H1 (cell line): Measurements from ENCODE around the gene SEZ6.

Source experiments
- ATF2 ChIP-seq: IDR thresholded peaks from 2 replicates; pipeline ENCODE4 v1.6.1; 2012; ENCODE audit warnings: low read length, inconsistent platforms
- BRCA1 ChIP-seq: IDR thresholded peaks from 2 replicates; pipeline ENCODE4 v1.6.1; 2012; ENCODE audit warnings: low read depth, low read length, improper control_type of control experiment
- CBX5 ChIP-seq: fragments of 300-800, 300-1000 bp; sonication (generic); IDR thresholded peaks from 2 replicates; pipeline ENCODE4 v1.7.1; 2016; ENCODE audit warnings: antibody characterized with exemption, low read length, low read depth
- CHD1 ChIP-seq: IDR thresholded peaks from 2 replicates; pipeline ENCODE4 v1.6.1; 2012; ENCODE audit warnings: low read depth, low read length, improper control_type of control experiment
- CTCF ChIP-seq, 3 experiments: IDR thresholded peaks; 1 replicate in 2 of 3; 2 replicates in 1 of 3; pipeline versions ENCODE4 v1.5.1 to v1.6.1; 2011; ENCODE audit warnings: low read length in 3 of 3, mild to moderate bottlenecking in 3 of 3, inconsistent platforms in 2 of 3, low read depth in 1 of 3, moderate library complexity in 1 of 3; ENCODE audit not compliant: insufficient read depth in 1 of 3; ENCODE audit errors: control extremely low read depth in 1 of 3
- HDAC2 ChIP-seq, 2 experiments: fragments of 300-600 bp in 1 of 2; sonication (generic) in 1 of 2; IDR thresholded peaks; 2 replicates each; pipeline ENCODE4 v1.6.1; 2011 to 2012; ENCODE audit warnings: low read depth in 2 of 2, low read length in 2 of 2, mild to moderate bottlenecking in 2 of 2, moderate library complexity in 2 of 2, borderline replicate concordance in 1 of 2, inconsistent platforms in 1 of 2
- HDAC6 ChIP-seq: IDR thresholded peaks from one replicate; pipeline ENCODE4 v1.7.1; 2012; ENCODE audit warnings: low read depth, mild to moderate bottlenecking, inconsistent platforms, low read length, moderate library complexity
- JUND ChIP-seq: IDR thresholded peaks from 2 replicates; pipeline ENCODE4 v1.6.1; 2011; ENCODE audit warnings: mild to moderate bottlenecking, improper control_type of control experiment, low read length
- MAX ChIP-seq: IDR thresholded peaks from 2 replicates; pipeline ENCODE4 v1.6.1; 2012; ENCODE audit warnings: inconsistent platforms
- POLR2A ChIP-seq, 2 experiments: IDR thresholded peaks; 1 replicate in 1 of 2; 2 replicates in 1 of 2; pipeline ENCODE4 v1.6.1; 2011; ENCODE audit warnings: low read depth in 2 of 2, low read length in 2 of 2, mild to moderate bottlenecking in 2 of 2; ENCODE audit errors: control extremely low read depth in 1 of 2
- POLR2AphosphoS5 ChIP-seq: IDR thresholded peaks from 2 replicates; pipeline ENCODE4 v1.6.1; 2011; ENCODE audit warnings: low read depth, low read length
- SIRT6 ChIP-seq: IDR thresholded peaks from one replicate; pipeline ENCODE4 v1.7.1; 2012; ENCODE audit warnings: low read length, inconsistent platforms
- TEAD4 ChIP-seq: IDR thresholded peaks from 2 replicates; pipeline ENCODE4 v1.6.1; 2012; ENCODE audit warnings: low read depth, low read length, inconsistent platforms, mixed read lengths
- ZNF274 ChIP-seq: IDR thresholded peaks from 2 replicates; pipeline ENCODE4 v1.7.0; 2012; ENCODE audit warnings: low read length, borderline replicate concordance; ENCODE audit errors: extremely low read depth

- TF ChIP-seq CTCF (IDR thresholded peaks at IDR 0.05; ENCODE audit: control extremely low read depth in 1 of 3, insufficient read depth in 1 of 3, low read depth in 1 of 3, low read length in 3 of 3), result no peak
- no peak for TF ChIP-seq TEAD4
- TF ChIP-seq ATF2, result no peak
- no peak for TF ChIP-seq POLR2AphosphoS5
- TF ChIP-seq HDAC6, result no peak
- TF ChIP-seq CBX5, result no peak
- no peak for TF ChIP-seq POLR2A (IDR thresholded peaks at IDR 0.05; ENCODE audit: control extremely low read depth in 1 of 2, low read depth in 2 of 2, low read length in 2 of 2)
- TF ChIP-seq CHD1, result no peak
- no peak for TF ChIP-seq HDAC2 (IDR thresholded peaks at IDR 0.05; ENCODE audit: borderline replicate concordance in 1 of 2, low read depth in 2 of 2, low read length in 2 of 2)
- TF ChIP-seq BRCA1, result no peak
- TF ChIP-seq SIRT6, result no peak
- TF ChIP-seq MAX, result no peak
- TF ChIP-seq ZNF274, result no peak
- no peak for TF ChIP-seq JUND
Measured at GRCh38 chr17:29012535-29012934, 6.7 kb upstream of the SEZ6 start.
